HG03135 (cell line): ENCODE results near the gene PGBD2.
"Not testable (repeated sequence)": the region's sequence is repeated elsewhere in the genome, so short reads cannot be mapped to it uniquely, and the experiment has no call there.

Experiments used
- ATAC-seq: cut with Tn5 transposase; IDR thresholded peaks from one replicate; pipeline ENCODE4 v1.9.1; 2021; ENCODE audit warnings: mild to moderate bottlenecking, moderate library complexity; ENCODE audit not compliant: unreplicated experiment

PGBD2 gene

GRCh38 chr1:248886237-248886895 lies 19.7 kb upstream of the PGBD2 start:
- no peak for ATAC-seq

GRCh38 chr1:248889914-248890243 lies 16.2 kb upstream of the PGBD2 start:
- ATAC-seq = not testable (repeated sequence)

GRCh38 chr1:248890549-248891498 lies 15.2 kb upstream of the PGBD2 start:
- ATAC-seq = no peak

GRCh38 chr1:248891758-248892157 lies 14.3 kb upstream of the PGBD2 start:
- ATAC-seq = no peak

- ATAC-seq = no peak
These were observed 13.4 kb upstream of the PGBD2 start for GRCh38 chr1:248892590-248892989.

- ATAC-seq = no peak
These were observed 11.2 kb upstream of the PGBD2 start for GRCh38 chr1:248894837-248895236.

- no peak for ATAC-seq
These were observed 8.4 kb upstream of the PGBD2 start for GRCh38 chr1:248897412-248898337.

- no peak for ATAC-seq
These were observed 5.4 kb upstream of the PGBD2 start for GRCh38 chr1:248900637-248901036.

GRCh38 chr1:248901578-248901977 lies 4.5 kb upstream of the PGBD2 start:
- no peak for ATAC-seq

GRCh38 chr1:248904437-248905216 lies 1.4 kb upstream of the PGBD2 start:
- ATAC-seq = no peak

- no peak for ATAC-seq
These were observed 400 bp upstream of the PGBD2 start for GRCh38 chr1:248905662-248906008.

- peak; percentile 20 for ATAC-seq
These were observed 972 bp downstream of the PGBD2 start for GRCh38 chr1:248906753-248907661.

GRCh38 chr1:248910761-248911160 lies 4.7 kb downstream of the PGBD2 start:
- ATAC-seq = no peak

GRCh38 chr1:248913933-248914332 lies 7.9 kb downstream of the PGBD2 start:
- no peak for ATAC-seq

- ATAC-seq = no peak
These were observed 8.9 kb downstream of the PGBD2 start for GRCh38 chr1:248914796-248915381.

- ATAC-seq = no peak
These were observed 12.1 kb downstream of the PGBD2 start for GRCh38 chr1:248918131-248918530.

- ATAC-seq = no peak
These were observed 17.6 kb downstream of the PGBD2 start for GRCh38 chr1:248923352-248924338.
